HG02763 (cell line): ENCODE measurements around the gene CTTN.
"Not testable (repeated sequence)": the region's sequence is repeated elsewhere in the genome, so short reads cannot be mapped to it uniquely, and the experiment has no call there.

Experiments
- ATAC-seq: cut with Tn5 transposase; IDR thresholded peaks from one replicate; pipeline ENCODE4 v1.9.1; 2021; ENCODE audit warnings: mild to moderate bottlenecking, moderate library complexity; ENCODE audit not compliant: unreplicated experiment

Gene CTTN

DNA sequence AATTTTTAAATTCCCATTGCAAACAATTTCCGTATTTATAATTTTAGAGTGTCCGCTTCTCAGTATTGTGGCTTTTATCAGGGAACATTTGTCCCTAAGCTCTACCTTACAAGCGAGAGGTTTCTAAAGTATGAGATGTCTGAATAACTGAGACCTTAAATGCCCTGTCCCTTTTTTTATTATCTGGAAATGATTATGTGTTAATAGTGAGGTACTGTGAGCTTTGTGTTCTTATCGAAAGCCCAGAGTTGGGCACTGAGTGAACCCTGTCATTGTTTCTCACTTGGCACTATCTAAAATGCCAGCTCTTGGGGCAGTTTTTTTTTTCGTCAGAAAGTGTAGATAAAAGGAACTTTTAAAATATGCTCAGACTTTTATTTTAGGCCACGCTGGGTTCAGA, 9.5 kb downstream of the CTTN start:
- no peak for ATAC-seq

GRCh38 chr11:70408326-70408725, 10.0 kb downstream of the CTTN start:
- not testable (repeated sequence) for ATAC-seq

DNA sequence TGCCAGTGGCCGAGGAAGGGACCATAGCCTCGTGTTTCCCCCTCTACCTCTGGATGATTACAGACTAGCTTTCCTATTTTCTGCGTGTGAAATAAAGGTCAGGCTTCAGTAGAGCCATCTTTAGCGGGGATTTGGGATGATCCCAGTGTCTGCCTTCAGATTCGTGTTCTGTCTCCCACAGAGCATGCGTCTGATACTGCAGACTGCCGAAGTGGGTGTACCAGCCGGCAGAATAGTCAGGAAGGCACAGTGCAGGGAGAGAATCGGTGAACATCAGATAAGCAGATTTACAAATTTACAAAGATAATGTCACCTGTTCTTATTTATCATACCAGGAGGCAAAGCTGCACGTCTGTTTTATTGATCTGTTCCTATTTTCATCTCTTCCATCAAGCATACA, 11.1 kb downstream of the CTTN start:
- no peak for ATAC-seq

DNA sequence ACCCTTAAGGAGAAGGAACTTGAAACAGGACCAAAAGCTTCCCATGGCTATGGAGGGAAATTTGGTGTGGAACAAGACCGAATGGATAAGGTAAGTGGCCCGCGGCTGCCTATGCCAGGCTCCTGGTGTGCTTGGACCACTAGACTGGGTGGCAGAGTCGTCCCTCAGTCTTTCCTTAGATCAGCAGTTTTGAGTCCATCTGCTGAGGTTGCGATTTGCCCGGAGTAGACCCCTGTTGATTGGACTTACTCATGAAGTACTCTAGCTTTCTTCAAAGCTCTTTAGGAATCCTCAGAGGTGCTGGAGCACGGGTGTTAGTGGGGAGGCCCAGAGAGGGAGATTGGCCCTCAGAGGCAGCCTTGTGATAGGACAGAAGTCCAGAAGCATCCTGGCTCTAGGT, 11.5 kb downstream of the CTTN start:
- no peak for ATAC-seq

DNA sequence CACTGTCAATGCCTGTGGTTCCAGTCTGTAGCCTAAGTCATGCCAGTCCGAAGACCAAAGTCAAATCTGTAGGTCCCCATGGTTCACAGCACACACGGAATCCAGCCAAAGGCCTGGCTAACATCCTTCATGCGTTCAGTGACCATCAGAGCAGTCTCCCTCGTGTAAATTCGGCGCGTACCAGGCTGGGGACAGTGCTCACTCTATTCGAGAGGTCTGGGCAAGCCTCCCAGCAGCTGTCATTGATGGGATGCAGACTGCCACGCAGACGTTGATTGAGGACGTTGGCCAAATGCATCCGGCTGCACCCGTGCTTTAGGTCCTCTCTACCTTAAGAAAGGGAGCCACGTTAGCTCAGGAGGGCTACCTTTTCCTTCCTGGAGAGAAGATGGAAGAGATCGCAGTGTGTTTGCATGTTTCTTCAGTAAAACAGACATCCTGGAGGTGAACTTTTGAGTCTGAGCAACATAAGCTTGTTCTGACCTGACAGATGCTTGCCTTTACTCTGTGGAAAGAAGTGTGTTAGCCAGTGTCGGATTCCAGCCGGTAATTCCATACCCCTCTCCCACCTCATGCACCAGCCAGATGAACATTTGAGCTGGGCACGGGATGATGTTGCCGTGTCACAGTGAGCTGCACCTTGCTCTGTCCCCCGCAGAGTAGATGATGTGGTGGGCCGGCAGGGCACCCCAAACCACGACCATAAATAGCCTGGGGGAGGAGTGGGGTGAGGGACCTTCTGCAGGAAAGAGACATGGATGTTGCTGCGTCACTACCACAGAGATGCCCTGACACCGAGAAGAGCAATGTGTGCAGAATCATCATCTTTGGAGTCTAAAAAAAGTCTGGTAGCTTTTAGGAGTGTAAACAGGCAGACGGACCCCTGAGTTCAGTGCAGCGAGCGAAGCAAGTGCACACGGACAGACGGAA, 12.2 kb downstream of the CTTN start:
- no peak for ATAC-seq

GRCh38 chr11:70411713-70412452, 13.6 kb downstream of the CTTN start:
- no peak for ATAC-seq

- ATAC-seq, result no peak
Measured at GRCh38 chr11:70413151-70413550, 14.8 kb downstream of the CTTN start.

DNA sequence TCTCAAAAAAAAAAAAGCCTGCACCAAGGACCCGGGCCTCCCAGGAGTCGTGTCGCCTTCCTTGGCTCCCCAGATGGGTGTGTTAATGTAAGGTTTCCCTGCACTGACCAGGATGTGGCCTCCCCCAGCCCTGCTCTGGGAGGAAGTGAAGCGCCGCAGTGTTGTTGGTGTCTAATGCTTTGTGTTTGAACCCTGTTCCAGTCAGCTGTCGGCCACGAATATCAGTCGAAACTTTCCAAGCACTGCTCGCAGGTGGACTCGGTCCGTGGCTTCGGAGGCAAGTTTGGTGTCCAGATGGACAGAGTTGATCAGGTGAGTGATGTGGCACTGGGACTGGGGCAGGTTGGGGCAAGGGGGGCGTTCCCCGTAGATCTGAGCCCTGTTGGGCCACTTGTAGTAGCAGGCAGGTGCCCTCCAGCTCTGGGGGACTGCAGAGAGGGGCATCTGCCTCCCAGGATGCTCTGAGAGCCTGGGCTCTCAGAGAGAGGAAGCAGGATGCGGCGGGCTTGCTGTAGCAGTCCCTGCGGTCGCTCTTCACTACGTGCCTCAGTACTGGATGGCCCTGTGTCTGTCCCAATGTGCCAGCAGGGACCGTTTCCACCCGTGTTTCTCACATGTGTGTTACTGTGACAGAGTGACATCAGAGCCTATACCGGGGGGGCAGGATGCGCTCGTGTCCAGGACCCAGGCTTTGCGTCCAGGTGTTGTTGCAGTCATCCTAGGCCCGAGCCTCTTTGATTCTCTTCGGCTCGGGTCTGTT, 16.2 kb downstream of the CTTN start:
- ATAC-seq, result no peak

GRCh38 chr11:70415191-70415590, 16.9 kb downstream of the CTTN start:
- ATAC-seq, result no peak

GRCh38 chr11:70415642-70416395, 17.5 kb downstream of the CTTN start:
- no peak for ATAC-seq

DNA sequence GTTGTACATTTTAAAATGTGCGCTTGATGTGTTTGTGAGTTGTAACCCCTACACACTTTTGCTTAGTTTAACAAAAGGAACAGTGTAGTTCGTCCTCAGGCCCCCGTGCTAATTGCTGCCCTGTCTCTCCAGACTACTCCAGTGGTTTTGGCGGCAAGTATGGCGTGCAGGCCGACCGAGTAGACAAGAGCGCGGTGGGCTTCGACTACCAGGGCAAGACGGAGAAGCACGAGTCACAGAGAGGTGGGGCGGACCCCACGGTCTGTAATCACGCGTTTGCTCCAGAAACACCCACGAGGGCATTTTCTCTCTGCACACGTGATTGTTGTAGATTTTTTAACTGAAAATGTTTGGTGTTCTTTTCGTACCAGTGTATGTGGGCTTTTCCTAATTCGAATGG, 18.6 kb downstream of the CTTN start:
- no peak for ATAC-seq

GRCh38 chr11:70418130-70418529, 19.8 kb downstream of the CTTN start:
- ATAC-seq, result no peak

- ATAC-seq, result no peak
Measured at GRCh38 chr11:70419307-70420007, 21.1 kb downstream of the CTTN start.

- ATAC-seq, result no peak
Measured at GRCh38 chr11:70420008-70420464, 21.7 kb downstream of the CTTN start.

GRCh38 chr11:70420496-70420895, 22.2 kb downstream of the CTTN start:
- no peak for ATAC-seq

GRCh38 chr11:70421123-70421522, 22.8 kb downstream of the CTTN start:
- ATAC-seq, result no peak

DNA sequence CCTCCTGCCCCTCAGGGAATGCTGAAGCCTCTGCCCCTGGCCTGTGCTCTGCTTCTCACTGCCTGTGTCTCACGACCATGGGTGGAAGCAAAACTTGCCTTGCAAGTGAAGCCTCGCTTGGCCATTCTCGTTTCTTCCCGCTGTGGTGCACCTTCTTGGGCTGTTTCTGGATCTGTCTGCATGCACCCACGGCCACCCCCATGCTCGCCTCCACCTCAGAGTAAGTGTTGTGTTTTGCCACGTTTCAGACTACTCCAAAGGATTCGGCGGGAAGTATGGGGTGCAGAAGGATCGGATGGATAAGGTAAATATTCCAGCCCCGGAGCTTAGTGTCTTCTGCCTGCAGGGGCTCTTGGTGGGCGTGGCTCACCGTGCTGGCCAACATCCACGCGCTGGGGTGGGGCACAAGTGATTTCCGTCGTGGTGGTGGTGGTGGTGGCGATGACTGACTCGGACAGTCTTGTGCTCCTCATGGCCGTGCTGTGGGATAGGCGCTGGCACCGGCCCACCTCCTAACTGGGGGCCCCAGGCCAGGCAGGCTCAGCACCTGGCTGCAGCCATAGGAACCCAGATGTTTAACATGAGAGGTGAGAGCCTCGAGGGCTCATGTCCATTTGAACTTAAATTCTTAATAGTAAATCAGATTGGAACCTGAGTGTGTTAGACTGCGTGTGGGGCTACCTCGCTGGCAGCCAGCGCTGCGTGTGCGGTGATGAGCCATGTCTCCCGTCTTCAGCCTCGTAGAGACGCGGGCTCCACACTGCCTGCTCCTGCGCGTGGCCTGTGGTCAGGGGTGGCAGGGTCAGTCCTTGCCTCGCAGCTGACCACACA, 24.6 kb downstream of the CTTN start:
- ATAC-seq, result no peak

- no peak for ATAC-seq
Measured at GRCh38 chr11:70423523-70424505, 25.5 kb downstream of the CTTN start.
